A549 treated with Mapracorat at 1 μM for 4 hours (cell line): ENCODE data around the gene CLDN8. TPM values are rescaled to one million over a fixed set of nuclear protein-coding genes. Genes with fewer than 3 reads are reported as not detected.

ENCODE experiments used
- total RNA-seq: library from RNA; stranded (reverse); fragments of 200-300 nt; extraction: Qiagen RNA extraction; gene quantifications from 5 replicates; pipeline ENCODE4 v1.2.3, GENCODE V29; 2022

Gene CLDN8
- total RNA-seq, result not detected in 5 replicates

DNA sequence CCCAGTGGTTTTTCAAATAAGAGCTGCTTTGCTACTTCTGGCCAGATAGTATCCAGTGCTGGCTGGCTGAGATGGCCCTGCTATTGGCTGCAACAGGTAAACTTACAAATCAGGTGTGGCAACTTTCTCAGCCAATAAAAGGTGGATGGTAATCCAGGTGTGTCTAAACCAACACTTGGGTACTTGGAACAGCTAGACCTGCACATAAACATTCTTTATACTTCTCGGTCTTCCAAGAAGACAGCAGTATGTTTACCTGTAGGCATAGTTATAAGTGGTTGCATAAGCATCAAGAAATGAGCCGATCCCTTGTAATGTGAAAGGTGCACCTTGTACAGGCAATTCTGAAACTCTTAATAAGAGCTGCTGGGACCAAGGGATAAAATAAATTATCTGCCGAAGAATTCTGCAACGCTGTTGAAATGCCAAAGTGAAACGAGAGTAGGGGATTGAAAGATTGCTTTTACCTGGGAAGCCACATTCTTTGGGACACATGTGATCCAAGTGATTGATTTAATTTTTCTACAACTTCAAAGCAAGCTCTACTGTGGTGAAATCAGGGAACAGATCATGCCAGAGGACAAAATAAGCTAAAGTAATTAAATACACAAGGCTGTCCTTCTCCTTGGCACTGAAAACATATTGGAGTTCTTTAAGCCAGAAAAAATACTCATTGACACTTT, at the start of gene CLDN8:
TSS of gene CLDN8 (minus strand) at position 57 of the 683 bp plus-strand sequence. CDS start 172 bp downstream, outside the sequence.

DNA sequence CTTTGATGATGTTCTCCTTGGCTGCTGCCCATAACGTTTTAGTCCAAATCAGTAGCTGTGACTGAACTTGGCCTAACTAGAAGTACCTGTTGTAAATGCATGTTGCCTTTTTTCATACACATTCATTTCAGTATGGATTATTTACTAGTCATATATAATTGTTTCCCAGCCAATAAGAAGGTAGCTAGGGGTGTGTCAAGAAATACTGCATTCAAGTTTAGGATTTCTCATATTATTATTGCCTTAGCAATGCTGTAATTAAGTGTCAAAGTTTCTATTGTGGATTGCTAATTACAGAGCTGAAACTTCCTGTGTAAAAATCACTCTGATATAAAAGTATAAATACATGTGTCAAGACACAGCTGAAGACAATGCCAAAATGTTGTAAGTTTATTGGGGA, 49.2 kb downstream of the CLDN8 start, which contains the start of gene CLDN17:
TSS of gene CLDN17 (minus strand) at position 101 of the 400 bp plus-strand sequence. CDS start 188 bp downstream, outside the sequence.

Other genes starting within 250 kb of the CLDN8 start
- gene CLDN17, start 49.3 kb downstream of the CLDN8 start, total RNA-seq, result not detected in 5 replicates
- not detected in 5 replicates for gene KRTAP24-1, start 66.9 kb upstream of the CLDN8 start, total RNA-seq
- not detected in 5 replicates for gene KRTAP25-1, start 73.4 kb upstream of the CLDN8 start, total RNA-seq
- not detected in 5 replicates for gene KRTAP26-1, start 104.2 kb upstream of the CLDN8 start, total RNA-seq
- gene KRTAP27-1, start 121.6 kb upstream of the CLDN8 start, total RNA-seq, result not detected in 5 replicates
- gene KRTAP23-1, start 132.5 kb upstream of the CLDN8 start, total RNA-seq, result not detected in 5 replicates
- not detected in 5 replicates for gene KRTAP13-2, start 156.2 kb upstream of the CLDN8 start, total RNA-seq
- gene KRTAP13-1, start 179.9 kb upstream of the CLDN8 start, total RNA-seq, result not detected in 5 replicates
- not detected in 5 replicates for gene KRTAP13-3, start 209.8 kb upstream of the CLDN8 start, total RNA-seq
- not detected in 5 replicates for gene KRTAP13-4, start 214.1 kb upstream of the CLDN8 start, total RNA-seq
- not detected in 5 replicates for gene KRTAP15-1, start 224.2 kb upstream of the CLDN8 start, total RNA-seq